BLaER1 (cell line): Measurements from ENCODE around the gene LAMB1.

Source experiments
- H3K27ac ChIP-seq: shearing (Covaris generic); formaldehyde crosslinking; 2 replicates; pipeline ENCODE4 v1.8.1; 2022
- H3K27me3 ChIP-seq: shearing (Covaris generic); formaldehyde crosslinking; 2 replicates; pipeline ENCODE4 v1.8.1; 2022
- H3K36me3 ChIP-seq: shearing (Covaris generic); formaldehyde crosslinking; 2 replicates; pipeline ENCODE4 v1.8.1; 2022
- H3K4me1 ChIP-seq: shearing (Covaris generic); formaldehyde crosslinking; 2 replicates; pipeline ENCODE4 v1.8.1; 2022
- H3K4me2 ChIP-seq: shearing (Covaris generic); formaldehyde crosslinking; 2 replicates; pipeline ENCODE4 v1.8.1; 2022
- H3K4me3 ChIP-seq: shearing (Covaris generic); formaldehyde crosslinking; 2 replicates; pipeline ENCODE4 v1.8.1; 2022
- H3K9ac ChIP-seq: shearing (Covaris generic); formaldehyde crosslinking; 2 replicates; pipeline ENCODE4 v1.8.1; 2022
- H3K9me3 ChIP-seq: shearing (Covaris generic); formaldehyde crosslinking; 2 replicates; pipeline ENCODE4 v1.8.1; 2022
- H4K20me1 ChIP-seq: shearing (Covaris generic); formaldehyde crosslinking; 2 replicates; pipeline ENCODE4 v1.8.1; 2022
- Cebpa-rat ChIP-seq: shearing (Covaris generic); IDR thresholded peaks from 2 replicates; pipeline ENCODE4 v1.8.1; 2022

LAMB1 gene

GRCh38 chr7:107949443-107949935, 53.5 kb downstream of the LAMB1 start:
- Histone ChIP-seq H3K36me3 (no peaks in the 10 kb centered on the region), H3K27ac (no peak overlapping the region), H3K9me3 (no peaks in the 10 kb centered on the region), H3K4me2 (no peak overlapping the region), H3K4me3 (no peak overlapping the region), H3K27me3 (no peaks in the 10 kb centered on the region), H3K4me1 (no peaks in the 10 kb centered on the region), H4K20me1 (no peaks in the 10 kb centered on the region), H3K9ac (no peak overlapping the region)
- TF ChIP-seq Cebpa-rat: no peak

- no peaks in the 10 kb centered on the region for H3K36me3 ChIP-seq
- H3K4me3 ChIP-seq: no peak overlapping the region
- H3K4me1 ChIP-seq: peaks cover under 1% of the 10 kb centered on the region; the same call in 1 of the 2 replicates
- H3K4me2 ChIP-seq: no peak overlapping the region
- H4K20me1 ChIP-seq: no peaks in the 10 kb centered on the region
- no peak for TF ChIP-seq Cebpa-rat
- H3K9me3 ChIP-seq: no peaks in the 10 kb centered on the region
- no peaks in the 10 kb centered on the region for H3K27me3 ChIP-seq
- H3K9ac ChIP-seq: no peak overlapping the region
- H3K27ac ChIP-seq: no peak overlapping the region
These were observed 54.1 kb downstream of the LAMB1 start for GRCh38 chr7:107948645-107949442.

- no peak overlapping the region for H3K4me2 ChIP-seq
- H3K36me3 ChIP-seq: peaks cover 5% of the 10 kb centered on the region; the same call in 1 of the 2 replicates
- H3K27ac ChIP-seq: no peak overlapping the region
- no peak overlapping the region for H3K4me3 ChIP-seq
- H4K20me1 ChIP-seq: no peaks in the 10 kb centered on the region
- H3K9ac ChIP-seq: no peak overlapping the region
- H3K9me3 ChIP-seq: no peaks in the 10 kb centered on the region
- H3K4me1 ChIP-seq: peaks cover 8% of the 10 kb centered on the region
- TF ChIP-seq Cebpa-rat: no peak
- no peaks in the 10 kb centered on the region for H3K27me3 ChIP-seq
These were observed 56.1 kb downstream of the LAMB1 start for GRCh38 chr7:107946881-107947280.

DNA sequence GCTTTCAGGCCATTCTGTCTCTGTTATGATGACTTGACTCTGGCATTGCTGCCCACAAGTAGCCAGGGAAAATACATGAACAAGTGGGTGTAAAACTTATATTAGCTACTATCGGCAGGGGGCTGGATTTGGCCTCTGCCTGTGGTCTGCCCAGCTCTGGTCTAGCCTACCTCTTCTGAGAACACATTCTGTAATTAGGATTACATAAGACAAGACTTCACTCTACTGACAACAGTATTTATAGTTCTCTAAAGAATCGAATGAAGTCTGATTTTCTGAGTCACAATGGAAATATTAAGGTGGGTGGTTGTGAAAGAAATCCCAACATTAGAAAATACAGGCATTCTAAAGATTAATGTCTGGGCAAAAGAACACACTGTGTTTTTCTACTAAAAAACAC, 56.5 kb downstream of the LAMB1 start:
- Histone ChIP-seq H3K9me3 (no peaks in the 10 kb centered on the region), H4K20me1 (no peaks in the 10 kb centered on the region), H3K36me3 (peaks cover 5% of the 10 kb centered on the region; the same call in 1 of the 2 replicates), H3K4me3 (no peak overlapping the region), H3K4me1 (peaks cover 8% of the 10 kb centered on the region), H3K4me2 (no peak overlapping the region), H3K27me3 (no peaks in the 10 kb centered on the region), H3K9ac (no peak overlapping the region), H3K27ac (no peak overlapping the region)
- TF ChIP-seq Cebpa-rat: no peak

DNA sequence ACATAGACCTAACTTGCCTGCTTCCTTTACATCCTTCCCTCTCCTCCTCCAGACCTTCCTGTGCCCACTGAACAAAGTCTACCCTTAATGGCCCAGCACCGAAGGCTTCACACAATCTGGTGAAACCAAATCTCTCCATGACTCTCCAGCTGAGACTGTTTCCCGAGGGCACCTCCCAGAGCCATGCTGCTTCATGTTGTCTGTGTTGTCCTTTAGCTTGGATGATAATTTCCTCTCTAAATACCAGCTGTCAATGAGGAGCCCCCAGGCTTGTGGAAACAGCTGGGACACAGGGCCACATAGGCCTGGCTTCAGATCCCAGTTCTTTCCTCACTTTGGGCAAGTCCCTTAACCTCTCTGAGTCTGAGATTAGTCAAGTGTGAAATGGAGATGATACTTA, 57.6 kb downstream of the LAMB1 start:
- H3K9me3 ChIP-seq: no peaks in the 10 kb centered on the region
- peaks cover 8% of the 10 kb centered on the region for H3K4me1 ChIP-seq
- H3K4me2 ChIP-seq: no peak overlapping the region
- H3K27me3 ChIP-seq: no peaks in the 10 kb centered on the region
- TF ChIP-seq Cebpa-rat: no peak
- no peaks in the 10 kb centered on the region for H4K20me1 ChIP-seq
- no peak overlapping the region for H3K9ac ChIP-seq
- no peak overlapping the region for H3K4me3 ChIP-seq
- H3K36me3 ChIP-seq: peaks cover 8% of the 10 kb centered on the region
- no peak overlapping the region for H3K27ac ChIP-seq

DNA sequence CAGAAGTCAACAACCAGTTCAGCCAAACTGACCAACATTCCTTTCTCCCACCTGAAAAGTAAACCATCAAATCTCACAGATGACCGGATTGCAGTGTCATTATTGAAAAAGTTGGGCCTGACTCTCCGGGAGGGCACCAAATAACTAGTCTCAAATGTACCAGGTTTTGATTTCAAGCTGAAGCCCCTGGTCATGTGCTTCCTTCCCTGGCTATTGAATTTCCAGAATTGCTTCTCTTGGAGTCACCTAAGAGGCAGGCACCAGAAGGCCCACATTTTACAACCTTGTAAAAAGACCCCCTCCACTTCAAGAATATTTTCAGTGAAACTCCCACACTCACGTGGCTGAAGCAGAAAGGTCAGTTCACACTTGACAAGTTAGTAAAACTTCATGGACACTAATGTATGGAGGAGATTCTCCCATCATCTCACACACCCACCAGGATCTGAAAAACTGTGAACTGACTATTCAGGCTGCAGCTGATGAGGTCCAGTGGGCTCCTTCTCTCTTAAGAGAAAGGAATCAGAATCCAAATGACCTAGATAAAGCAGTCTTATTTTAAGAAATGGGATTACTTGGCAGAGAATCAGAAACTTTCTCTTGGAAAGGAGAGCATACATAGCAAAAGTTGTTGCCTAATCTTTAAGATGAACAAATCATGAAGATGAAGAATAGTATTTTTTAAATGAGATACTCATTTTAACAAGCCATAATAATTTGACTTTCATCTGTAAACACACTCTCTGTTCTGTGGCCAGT, 58.4 kb downstream of the LAMB1 start:
- H4K20me1 ChIP-seq: no peaks in the 10 kb centered on the region
- no peak overlapping the region for H3K4me2 ChIP-seq
- no peak overlapping the region for H3K27ac ChIP-seq
- TF ChIP-seq Cebpa-rat: no peak
- peaks cover 8% of the 10 kb centered on the region for H3K4me1 ChIP-seq
- H3K9me3 ChIP-seq: no peaks in the 10 kb centered on the region
- H3K36me3 ChIP-seq: peaks cover 15% of the 10 kb centered on the region
- H3K27me3 ChIP-seq: no peaks in the 10 kb centered on the region
- no peak overlapping the region for H3K4me3 ChIP-seq
- H3K9ac ChIP-seq: no peak overlapping the region

- peaks cover 24% of the 10 kb centered on the region for H3K36me3 ChIP-seq
- no peak for TF ChIP-seq Cebpa-rat
These were observed 59.9 kb downstream of the LAMB1 start for GRCh38 chr7:107943018-107943417.

DNA sequence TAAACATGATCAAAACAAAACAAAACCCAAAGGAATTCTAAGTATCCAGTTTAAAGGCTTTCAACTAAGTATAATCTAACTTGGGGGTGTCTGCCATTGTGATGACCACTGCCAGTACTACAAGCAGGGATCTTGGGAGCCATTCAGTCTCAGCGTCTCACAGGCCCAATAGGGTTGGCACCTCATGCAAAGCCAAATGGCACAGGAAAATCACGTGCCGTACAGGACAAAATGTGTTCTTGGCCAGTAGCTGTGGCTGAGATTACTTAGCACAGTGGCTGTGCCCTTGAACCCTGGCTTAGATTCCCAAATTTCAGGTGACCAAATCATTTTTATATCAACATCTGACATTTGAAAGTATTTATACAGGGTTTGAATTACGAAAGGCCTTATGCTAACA, 62.0 kb downstream of the LAMB1 start:
- Histone ChIP-seq H3K4me2 (no peak overlapping the region), H3K36me3 (peaks cover 24% of the 10 kb centered on the region), H3K27ac (no peak overlapping the region), H3K9ac (no peak overlapping the region), H4K20me1 (no peaks in the 10 kb centered on the region), H3K9me3 (no peaks in the 10 kb centered on the region), H3K27me3 (no peaks in the 10 kb centered on the region), H3K4me1 (peaks cover 8% of the 10 kb centered on the region), H3K4me3 (no peak overlapping the region)
- TF ChIP-seq Cebpa-rat: no peak

More at GRCh38 chr7:107943018-107943417, 59.9 kb downstream of the LAMB1 start:
- H3K9me3 ChIP-seq: no peaks in the 10 kb centered on the region
- H3K27ac ChIP-seq: no peak overlapping the region
- peaks cover 8% of the 10 kb centered on the region for H3K4me1 ChIP-seq
- no peaks in the 10 kb centered on the region for H3K27me3 ChIP-seq
- H3K4me3 ChIP-seq: no peak overlapping the region
- no peaks in the 10 kb centered on the region for H4K20me1 ChIP-seq
- H3K4me2 ChIP-seq: peak overlapping the region; percentile 33; the same call in 1 of the 2 replicates
- no peak overlapping the region for H3K9ac ChIP-seq

- Histone ChIP-seq H3K27ac (no peak overlapping the region), H3K9me3 (no peaks in the 10 kb centered on the region), H3K36me3 (peaks cover 24% of the 10 kb centered on the region), H3K27me3 (no peaks in the 10 kb centered on the region), H3K4me2 (no peak overlapping the region), H3K4me3 (no peak overlapping the region), H3K9ac (no peak overlapping the region), H4K20me1 (no peaks in the 10 kb centered on the region), H3K4me1 (peaks cover 8% of the 10 kb centered on the region)
- TF ChIP-seq Cebpa-rat: no peak
These were observed 63.1 kb downstream of the LAMB1 start for GRCh38 chr7:107939573-107940489.
